Coronary artery (tissue), 2 donors: ENCODE data around the gene C1RL.

Experiments used
- DNase-seq: peaks from one replicate; pipeline ENCODE4 v3.0.0-alpha.2; 2017; ENCODE audit warnings: low spot score
- H3K27ac ChIP-seq, 2 donors: fragments of 200-600 bp; sonication (generic); one replicate each; pipeline ENCODE4 v1.5.1; 2016 to 2019
- H3K4me3 ChIP-seq: fragments of 200-600 bp; sonication (generic); 2 replicates; pipeline ENCODE4 v1.5.1; 2016; ENCODE audit warnings: mild to moderate bottlenecking, moderate library complexity
- CTCF ChIP-seq: fragments of 200-600 bp; sonication (generic); IDR thresholded peaks from one replicate; pipeline ENCODE4 v1.5.1; 2019; ENCODE audit warnings: antibody characterized with exemption

C1RL gene

GRCh38 chr12:7066596-7066995 lies 42.4 kb downstream of the C1RL start:
- H3K4me3 ChIP-seq, result no peak overlapping the region
- DNase-seq, result no peak
- H3K27ac ChIP-seq, result no peak overlapping the region
- TF ChIP-seq CTCF, result no peak

GRCh38 chr12:7065073-7065623 lies 43.9 kb downstream of the C1RL start:
- Histone ChIP-seq H3K27ac (peak overlapping the region in 1 of 2 donors; percentile 24), H3K4me3 (no peak overlapping the region)
- TF ChIP-seq CTCF, result no peak
- DNase-seq, result peak; percentile 36

- H3K27ac ChIP-seq, result peak overlapping the region in 1 of 2 donors; percentile 24
- no peak for DNase-seq
- TF ChIP-seq CTCF, result no peak
- no peak overlapping the region for H3K4me3 ChIP-seq
Observed at GRCh38 chr12:7064516-7064915, 44.5 kb downstream of the C1RL start.

- H3K27ac ChIP-seq, result peak overlapping the region; percentile 83 to 91
- peak; percentile 67 for DNase-seq
- TF ChIP-seq CTCF, result no peak
- H3K4me3 ChIP-seq, result peak overlapping the region; percentile 70
Observed at GRCh38 chr12:7061596-7061995, 47.4 kb downstream of the C1RL start.

GRCh38 chr12:7061138-7061537 lies 47.9 kb downstream of the C1RL start:
- Histone ChIP-seq H3K27ac (peak overlapping the region; percentile 83 to 91), H3K4me3 (peak overlapping the region; percentile 70)
- no peak for TF ChIP-seq CTCF
- DNase-seq, result peak; percentile 69

GRCh38 chr12:7060353-7060954 lies 48.6 kb downstream of the C1RL start, which contains the start of gene C1S:
Gene C1S, plus strand, starts transcription at chr12:7060718. Its CDS starts 1,195 bp downstream, at chr12:7061913.
- peak within 1 kb of the TSS; percentile 83 to 91 for H3K27ac ChIP-seq
- peak within 1 kb of the TSS; percentile 70 for H3K4me3 ChIP-seq
- peak; percentile 66 for TF ChIP-seq CTCF

GRCh38 chr12:7059780-7060179 lies 49.2 kb downstream of the C1RL start:
- TF ChIP-seq CTCF, result no peak
- peak overlapping the region; percentile 83 to 91 for H3K27ac ChIP-seq
- peak; percentile 62 for DNase-seq
- no peak overlapping the region for H3K4me3 ChIP-seq

More at GRCh38 chr12:7060353-7060954, 48.6 kb downstream of the C1RL start, which contains the start of gene C1S:
- DNase-seq, result peak; percentile 94
